Hindlimb muscle (tissue), 1 donor: Measurements from ENCODE around the gene ANKRD42. TPM values are rescaled to one million over a fixed set of nuclear protein-coding genes. Genes with fewer than 3 reads are reported as not detected.
A peak's percentile ranks its signal among the peaks of the same experiment; 100 is the strongest.

Experiments used
- DNase-seq: peaks from one replicate; pipeline ENCODE4 v3.0.0-alpha.2; 2013
- polyA plus RNA-seq: library from polyadenylated mRNA; unstranded; fragments of 120-200 nt; gene quantifications from one replicate; pipeline ENCODE4 v1.2.1, GENCODE V29; 2013; ENCODE audit not compliant: insufficient read length

The ANKRD42 gene
- 3.9 TPM for polyA plus RNA-seq

DNA sequence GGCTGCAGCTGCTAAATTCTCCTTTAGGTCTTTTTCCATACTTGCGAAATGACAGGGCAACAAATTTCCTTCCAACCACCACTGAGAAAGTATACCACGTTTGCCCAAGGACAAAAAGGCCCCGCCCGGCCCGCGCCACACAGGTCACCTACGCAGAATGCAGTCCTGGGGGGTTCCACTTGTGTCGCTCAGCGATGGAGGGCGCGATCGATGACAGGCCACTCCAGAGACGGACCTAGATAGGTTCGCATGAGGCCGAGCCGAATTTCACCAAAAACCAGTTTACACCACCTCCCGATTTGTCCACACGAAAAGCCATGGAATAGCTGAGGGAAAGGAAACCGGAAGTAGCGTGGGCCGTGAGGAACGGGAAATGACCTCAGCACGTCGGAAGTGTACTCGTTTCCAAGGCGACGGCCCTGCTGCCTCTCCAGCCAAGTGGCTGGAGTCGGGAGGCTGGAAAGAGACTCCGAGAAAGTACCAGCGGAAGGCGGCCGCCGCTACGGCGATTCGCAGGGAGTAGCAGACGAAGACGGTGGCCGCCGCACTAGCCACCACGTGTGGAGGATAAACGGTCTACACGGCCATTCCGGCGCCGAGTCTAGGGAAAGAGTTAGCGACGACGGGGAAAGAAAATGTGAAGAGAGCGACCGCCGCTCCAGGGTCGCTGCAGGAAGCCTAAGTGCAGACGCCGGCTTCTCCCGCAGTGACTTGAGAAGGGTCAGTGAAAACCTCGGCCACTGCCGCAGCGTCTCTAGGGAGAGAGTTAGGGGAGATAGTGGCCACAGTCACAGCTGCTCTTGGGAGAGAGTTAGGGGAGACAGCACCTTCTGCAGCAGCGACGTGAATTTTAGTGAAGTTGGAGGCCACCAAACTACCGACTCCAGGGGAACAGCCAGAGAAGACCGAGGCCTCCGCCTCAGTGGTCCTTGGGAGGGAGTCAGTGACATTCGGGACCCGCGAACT is at the start of gene ANKRD42:
Gene ANKRD42, plus strand, starts transcription at position 398 of the 966 bp plus-strand sequence. CDS start 959 bp downstream, outside the sequence.
- peak; percentile 96 for DNase-seq

DNA sequence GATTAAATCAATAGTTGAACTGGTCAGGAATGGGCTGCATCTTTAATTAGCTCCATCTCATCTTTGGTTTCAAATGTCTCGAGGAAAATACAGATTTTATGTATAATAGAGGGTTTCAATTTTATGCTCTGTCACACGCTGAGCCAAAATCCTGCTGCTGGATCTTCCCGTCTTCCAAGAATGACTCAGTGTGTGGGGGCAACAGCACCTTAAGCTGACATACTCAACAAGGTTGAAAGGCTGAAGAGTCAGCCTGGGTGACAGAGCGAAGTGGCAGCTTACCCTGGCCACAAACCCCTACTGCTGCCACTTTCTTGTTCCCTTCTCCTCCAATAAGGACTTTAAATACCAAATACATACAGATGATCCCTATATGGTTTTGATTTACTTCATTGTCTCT is 45.6 kb upstream of the ANKRD42 start:
- no peak for DNase-seq

DNA sequence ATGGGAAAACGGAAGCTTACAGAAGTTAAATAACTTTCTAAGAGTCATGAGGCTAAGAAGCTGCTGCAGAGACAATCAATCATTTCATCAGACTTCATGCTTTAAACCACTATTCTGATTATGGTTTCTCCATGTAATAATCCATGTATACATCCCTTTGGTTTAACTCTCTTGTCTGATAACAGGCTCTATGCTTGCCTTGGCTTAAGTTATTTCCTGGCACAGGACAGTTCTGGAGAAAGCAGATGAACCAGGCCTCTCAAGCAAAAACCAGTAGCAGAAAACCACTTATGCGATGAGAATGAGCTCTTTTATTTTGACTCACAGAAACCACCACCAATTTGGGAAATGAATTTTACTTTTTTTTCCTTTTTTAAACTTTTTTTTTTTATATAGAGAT is 43.1 kb upstream of the ANKRD42 start:
- DNase-seq, result no peak

DNA sequence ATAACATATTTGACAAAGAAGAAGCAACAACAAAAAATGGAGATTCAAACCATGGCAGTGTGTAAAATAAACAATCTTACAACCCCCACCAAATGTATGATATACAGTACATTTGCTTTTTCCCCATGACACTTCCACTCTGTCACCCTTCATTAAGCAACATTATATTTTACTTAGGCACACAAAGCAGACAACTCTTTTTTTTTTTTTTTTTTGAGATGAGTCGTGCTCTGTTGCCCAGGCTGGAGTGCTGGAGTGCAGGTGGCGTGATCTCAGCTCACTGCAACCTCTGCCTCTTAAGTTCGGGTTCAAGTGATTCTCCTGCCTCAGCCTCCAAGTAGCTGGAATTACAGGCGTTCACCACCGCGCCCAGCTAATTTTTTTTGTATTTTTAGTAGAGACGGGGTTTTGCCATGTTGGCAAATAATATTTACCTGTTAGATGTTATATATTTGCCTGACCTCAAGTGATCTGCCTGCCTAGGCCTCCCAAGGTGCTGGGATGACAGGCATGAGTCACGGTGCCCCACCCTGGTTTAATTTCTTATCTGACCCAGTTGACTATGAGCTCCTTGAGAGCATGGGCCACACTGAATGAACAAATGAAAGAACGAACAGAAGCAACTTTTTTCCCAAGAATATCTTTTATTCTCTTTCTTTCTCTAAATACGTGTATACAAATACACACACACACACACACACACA is 42.1 kb upstream of the ANKRD42 start:
- DNase-seq, result no peak

DNA sequence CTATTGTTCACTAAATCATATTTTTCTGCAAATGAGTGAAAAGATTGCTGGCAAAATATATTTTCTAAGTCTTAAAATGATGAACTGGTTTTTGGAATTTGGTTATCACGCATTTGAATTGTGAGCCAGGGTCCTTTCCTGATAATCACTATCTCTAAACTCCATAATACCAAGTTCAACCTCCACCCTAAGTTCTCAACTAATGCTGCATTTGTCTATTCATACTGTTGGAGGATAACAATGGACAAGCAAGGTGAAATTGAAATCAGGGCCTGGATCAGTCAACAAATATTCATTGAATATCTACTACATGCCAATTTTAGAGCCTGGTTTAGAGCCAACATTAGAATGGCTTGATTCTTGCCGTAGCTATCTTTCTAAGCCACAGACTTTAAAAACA is 41.2 kb upstream of the ANKRD42 start:
- DNase-seq, result no peak

DNA sequence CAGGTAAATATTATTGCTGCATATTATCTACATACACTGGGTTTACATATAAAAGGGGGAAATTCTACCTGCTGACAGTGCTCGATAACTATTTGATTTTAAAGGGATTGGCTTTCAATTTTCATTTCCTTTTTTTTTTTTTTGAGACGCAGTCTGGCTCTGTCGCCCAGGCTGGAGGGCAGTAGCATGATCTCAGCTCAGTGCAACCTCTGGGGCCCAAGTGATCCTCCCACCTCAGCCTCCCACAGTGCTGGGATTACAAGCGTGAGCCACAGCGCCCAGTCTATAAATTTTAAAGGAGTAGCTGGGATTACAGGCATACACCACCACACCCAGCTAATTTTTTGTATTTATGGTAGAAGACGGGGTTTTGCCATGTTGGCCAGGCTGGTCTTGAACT is 39.7 kb upstream of the ANKRD42 start:
- no peak for DNase-seq

DNA sequence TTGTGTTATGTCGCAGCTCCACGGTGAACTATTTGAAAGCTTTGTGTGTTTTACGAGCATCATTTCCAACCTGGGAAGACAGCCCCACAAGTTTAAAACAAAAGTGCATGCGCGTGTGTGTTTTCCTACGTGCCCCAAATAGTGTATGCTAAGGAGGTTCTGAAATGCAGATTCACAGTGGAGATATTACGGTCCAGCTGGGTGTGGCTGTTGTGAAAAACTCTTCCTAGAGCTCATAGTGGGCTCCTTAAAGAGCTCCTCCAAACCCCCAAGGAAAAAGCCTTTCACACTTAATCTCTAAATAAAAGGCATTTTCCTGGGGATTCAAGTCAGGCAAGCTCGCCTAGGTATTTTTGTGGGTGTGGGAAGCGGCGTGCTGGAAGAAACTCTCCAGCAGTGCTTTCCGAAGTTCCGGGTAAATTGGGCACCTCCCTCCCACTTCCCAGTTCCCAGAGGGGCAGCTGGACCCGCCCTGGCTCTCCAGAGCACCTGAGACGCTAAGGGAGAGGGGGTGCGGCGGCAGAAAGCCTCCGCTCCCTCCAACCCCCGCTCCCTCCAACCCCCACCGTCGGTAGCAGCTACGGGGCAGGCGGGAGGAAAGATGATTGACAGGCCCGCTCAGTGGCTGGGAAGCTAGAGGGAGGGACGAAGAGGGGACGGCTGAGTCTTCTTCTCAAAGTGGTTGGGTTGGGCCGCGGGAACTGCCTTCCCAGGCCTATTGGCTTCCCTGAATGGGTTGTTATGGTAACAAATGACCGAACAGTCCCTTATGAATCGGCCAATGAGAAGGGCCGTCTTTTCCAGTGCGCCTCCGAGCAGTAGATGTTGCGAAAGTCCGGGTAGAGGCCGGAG is 37.1 kb upstream of the ANKRD42 start:
- DNase-seq, result peak; percentile 99

DNA sequence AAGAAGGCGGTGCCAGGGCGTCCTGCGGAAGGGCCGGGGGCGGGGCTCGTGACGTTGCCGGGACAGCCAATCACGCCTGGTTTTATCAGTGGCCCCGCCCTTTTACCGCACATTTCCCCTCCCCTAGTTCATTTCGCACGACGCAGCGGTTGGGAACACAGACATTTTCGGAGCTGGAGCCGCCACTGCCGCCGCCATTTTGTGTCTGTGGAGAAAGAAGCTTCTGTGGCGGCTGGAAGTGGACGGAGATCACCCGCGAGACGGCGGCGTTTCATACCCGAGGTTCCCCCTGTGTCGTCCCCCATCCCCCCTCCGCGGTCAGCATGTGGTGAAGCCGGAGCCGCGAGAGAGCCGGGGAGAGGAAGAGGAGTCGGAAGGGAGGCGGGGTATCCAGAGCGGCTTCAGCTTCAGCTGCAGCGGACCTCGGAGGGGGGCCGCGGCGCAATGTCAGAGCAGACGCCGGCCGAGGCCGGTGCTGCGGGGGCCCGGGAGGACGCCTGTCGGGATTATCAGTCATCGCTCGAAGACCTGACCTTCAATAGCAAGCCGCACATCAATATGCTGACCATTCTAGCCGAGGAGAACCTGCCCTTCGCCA is 36.4 kb upstream of the ANKRD42 start, which contains the start of gene PCF11:
Gene PCF11, plus strand, starts transcription at position 136 of the 598 bp plus-strand sequence. Its CDS starts 309 bp downstream, at position 445.
- DNase-seq, result no peak

DNA sequence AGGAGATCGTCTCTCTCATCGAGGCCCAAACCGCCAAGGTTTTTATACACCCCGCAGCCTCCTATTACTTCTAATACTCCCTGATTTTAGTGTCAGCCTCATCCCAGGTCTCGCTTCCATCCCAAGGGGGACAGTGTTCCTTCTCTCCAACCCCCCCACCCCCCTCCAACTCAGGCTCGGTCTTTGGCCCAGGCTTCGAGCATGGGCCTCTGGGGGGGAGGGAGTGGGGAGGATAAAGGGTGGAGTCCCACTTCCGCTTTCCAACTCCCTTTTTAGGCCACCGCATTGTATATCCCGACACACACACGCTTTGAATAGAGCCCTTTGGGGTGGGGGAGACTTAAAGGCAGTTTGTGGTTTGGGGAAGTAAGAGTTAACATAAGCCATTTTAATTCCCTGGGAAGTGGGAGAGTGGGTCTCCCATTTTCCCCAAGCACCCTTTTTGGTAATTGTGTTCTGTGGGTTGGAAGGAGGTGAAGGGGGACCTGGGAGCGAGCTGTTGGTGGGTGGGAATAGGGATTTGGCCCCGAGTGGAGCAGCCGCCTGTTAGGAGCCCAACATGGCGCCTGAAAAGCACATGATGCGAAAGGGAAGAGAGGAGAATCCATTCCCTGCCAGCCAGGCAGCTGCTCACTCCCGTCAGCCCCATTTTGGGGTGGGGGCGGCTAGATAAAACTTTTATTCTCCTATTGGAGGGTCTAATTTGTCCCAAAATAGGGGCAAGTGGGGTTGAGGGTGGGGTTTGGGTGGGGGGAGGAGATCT is 35.7 kb upstream of the ANKRD42 start:
- DNase-seq, result peak; percentile 81

DNA sequence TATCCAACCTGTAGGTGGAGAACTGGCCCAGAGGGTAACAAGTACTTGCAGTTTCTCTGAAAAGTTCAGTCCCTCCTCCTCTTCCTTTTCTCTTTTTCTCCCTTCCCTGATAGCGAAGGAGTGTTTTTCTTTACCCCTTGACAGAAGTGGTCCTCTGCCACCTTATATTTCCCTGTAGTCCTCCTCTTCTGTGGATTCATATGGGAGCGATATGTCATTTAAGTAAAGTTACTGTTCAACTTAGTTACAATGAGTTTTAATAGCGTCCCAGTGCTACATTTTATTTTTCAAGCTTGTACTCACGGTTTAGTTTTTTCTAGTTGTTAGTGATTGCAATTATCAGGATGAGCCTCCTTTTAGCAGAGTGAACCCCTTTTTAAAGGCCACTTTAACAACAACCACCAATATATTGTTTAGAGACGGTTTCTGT is 35.1 kb upstream of the ANKRD42 start:
- no peak for DNase-seq

DNA sequence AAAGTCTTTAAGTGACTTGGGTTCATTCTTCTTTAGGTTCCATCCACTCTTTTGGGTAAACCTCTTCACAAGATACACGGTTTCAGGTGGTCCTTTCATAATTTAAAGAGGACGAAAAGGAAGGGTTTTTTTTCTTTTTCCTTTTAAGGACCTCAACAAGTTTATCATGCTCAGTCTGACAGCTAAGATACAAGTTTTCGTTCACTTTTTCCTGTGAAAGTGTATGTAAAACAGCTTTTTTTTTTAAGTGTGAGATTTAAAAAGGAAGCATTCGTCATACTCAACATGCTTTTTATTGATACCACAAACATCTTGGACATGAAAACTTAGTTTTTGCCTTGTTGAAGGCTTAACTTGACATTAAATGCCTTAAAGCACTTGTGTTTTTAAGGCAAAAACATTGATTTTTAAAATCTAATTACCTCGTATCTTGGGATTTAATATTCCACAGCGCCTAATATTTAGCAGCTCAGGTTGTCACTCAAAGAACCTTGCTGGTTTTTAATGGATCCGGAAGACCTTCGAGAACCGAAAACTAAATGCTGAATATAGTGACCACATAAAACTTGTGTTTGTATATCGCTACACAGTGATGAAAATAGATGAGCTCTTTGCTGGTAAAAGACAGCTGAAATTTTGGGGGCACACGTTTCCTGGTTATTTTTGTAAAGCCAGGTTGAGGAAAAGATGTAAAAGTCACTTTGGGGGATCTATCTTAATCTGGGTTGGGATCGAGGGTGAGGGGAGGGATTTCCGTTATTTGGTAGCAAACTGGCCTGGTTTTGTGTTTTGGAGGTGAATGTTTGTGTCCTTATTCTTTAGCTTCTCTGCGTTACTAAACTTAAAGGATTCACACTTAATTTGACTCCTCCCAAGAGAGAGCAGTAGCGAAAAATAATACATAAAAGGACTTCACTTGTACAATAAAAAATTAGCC is 34.3 kb upstream of the ANKRD42 start:
- DNase-seq, result no peak

DNA sequence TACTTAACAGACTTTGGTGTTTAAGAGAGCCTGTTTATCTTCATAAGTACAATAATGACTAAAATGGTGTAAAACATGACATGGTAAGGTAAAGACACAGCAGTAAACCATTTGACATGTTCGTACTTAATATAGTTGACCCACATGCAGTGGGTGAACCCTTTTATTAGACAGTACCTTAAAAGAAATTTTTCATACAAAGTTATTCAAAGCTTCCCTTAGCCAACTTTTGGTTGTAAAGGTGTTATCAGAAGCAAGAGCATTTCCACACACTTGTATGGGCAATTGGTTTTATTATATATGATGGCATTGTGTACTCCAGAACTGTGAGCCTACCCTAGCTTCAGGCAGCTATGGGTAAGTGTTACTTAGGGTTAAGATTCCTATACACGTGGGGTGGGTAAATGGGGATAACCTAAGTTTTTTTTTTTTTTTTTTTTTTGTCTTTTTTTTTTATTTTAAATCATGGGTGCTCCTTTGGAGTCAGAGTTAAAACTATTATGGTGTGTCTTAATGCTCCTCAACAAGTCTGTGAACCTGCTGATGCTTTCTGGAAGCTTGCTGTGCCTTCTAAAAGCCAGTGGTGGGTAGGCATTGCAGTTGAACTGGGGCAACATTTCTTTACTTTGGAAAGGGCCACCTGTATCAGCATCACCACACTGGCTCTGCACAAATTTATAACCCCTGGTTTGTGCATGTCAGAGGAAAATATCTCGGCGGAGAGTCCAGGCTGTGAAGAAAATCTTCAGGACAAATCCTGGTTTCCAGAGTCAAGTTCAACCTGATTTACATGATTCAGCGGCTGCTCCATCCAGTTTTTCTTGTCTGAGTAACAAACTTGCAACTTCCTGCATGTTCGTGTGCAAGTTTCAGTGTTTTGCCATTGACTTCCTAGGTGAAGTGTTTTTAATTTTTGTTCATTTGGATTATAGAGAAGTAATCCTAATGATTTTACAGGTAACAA is 33.3 kb upstream of the ANKRD42 start:
- no peak for DNase-seq

DNA sequence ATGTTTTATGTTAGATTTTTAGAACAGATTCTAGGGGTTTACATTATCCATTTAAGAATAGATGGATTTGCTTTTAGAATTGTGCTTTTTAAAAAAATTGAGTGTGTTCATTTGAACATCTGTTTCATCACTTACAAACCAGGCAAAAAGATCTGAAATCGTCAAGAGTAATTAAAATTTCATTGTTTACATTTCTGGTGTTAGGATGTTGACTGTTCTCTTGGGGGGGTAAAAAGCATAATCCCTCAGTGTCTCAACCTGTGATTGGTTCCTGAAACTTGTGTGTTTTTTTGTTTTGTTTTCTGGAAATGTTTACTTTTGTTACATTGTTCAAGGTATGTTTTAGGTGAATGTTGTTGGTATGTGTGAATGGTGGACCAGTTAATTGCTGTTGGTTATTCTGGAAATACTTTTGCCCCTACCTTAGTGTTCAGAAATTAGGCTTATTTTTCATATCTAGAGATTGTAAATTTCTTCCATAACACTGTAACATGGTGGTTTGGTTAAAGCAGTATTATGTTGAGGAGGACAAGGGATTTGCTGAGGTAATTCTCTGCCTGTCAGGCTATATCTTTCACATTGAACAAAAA is 31.8 kb upstream of the ANKRD42 start:
- no peak for DNase-seq

DNA sequence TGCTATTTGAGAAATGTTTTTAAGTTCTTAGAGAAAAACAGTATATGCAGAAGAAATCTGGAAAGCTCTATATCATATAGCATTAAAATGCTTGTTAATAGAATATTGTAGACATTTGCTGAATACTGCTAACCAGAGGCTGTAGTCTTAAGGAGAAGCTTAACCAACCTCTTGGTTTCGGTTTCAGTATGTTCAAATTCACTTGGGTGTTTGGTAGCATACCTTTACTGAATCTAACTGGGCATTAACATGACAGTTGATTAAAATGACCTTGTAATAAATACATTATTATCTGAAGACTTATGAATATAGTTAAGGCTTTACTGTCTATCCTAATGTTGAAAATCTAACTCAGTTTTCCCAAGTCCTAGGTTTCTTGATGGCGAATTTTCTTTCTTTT is 31.1 kb upstream of the ANKRD42 start:
- no peak for DNase-seq

DNA sequence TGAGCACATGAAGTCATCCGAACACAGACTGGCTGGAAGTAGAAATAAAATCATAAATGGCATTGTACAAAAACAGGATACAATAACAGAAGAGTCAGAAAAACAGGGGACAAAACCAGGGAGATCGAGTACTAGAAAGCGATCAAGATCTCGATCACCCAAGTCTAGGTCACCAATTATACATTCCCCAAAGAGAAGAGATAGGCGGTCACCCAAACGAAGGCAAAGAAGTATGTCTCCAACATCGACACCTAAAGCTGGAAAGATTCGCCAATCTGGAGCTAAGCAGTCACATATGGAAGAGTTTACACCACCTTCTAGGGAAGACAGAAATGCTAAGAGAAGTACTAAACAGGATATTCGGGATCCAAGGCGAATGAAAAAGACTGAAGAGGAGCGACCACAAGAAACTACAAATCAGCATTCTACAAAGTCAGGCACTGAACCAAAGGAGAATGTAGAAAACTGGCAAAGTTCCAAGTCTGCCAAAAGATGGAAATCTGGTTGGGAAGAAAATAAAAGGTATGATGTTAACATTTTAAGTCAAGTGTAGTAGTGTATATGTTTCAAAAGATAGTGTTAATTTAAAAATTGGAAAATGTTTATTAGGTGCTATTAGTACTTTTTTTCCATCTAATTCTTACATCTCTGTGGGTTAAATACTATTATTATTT is 27.2 kb upstream of the ANKRD42 start:
- DNase-seq, result no peak

DNA sequence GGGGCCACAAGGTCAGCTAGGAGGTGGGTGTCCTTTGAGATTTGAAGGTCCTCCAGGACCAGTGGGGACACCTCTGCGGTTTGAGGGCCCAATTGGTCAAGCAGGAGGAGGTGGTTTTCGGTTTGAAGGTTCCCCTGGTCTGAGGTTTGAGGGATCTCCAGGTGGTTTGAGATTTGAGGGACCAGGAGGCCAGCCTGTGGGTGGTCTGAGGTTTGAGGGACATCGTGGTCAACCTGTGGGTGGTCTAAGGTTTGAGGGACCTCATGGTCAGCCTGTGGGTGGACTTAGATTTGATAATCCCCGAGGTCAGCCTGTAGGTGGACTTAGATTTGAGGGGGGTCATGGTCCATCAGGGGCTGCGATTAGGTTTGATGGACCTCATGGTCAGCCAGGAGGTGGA is 24.8 kb upstream of the ANKRD42 start:
- no peak for DNase-seq

DNA sequence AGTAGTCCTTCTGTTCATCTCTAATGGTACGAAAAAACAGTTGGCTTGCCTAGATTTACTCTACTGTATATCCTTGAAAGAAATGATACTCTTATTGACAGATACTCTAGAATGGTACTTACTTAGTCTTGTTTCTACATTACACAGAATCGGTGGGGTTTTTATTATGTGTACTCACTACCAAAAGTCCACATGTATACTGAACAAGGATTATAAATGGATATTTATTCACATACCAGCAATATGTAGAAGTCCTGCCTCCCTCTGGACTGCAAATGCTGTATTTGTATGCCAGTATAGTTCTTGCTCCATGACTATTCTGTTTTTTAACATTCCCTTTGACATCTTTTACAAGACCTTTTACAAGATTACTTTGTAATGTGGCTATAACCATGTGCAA is 22.6 kb upstream of the ANKRD42 start:
- DNase-seq, result no peak

DNA sequence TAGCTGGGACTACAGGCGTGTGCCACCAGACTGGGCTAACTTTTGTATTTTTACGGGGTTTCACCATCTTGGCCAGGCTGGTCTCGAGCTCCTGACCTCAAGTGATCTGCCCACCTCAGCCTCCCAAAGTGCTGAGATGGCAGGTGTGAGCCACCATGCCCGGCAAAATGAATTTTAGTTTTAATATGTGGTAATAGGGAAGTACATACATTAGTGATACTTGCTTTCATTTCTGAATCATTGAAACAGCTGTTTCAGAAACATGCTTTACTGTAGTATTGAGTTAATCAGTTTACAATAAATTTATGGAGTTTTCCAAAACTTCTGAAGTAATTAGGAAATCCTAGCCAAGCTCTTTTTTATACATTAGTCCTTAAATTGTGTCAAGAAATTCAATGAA is 21.0 kb upstream of the ANKRD42 start:
- DNase-seq, result no peak
